Measurements from ENCODE around the gene KLHL3. TPM values are rescaled to one million over a fixed set of nuclear protein-coding genes. Genes with fewer than 3 reads are reported as not detected.

KLHL3 gene
- total RNA-seq, 2 experiments from 2014 or later: 3.6 to 4.0 TPM

DNA sequence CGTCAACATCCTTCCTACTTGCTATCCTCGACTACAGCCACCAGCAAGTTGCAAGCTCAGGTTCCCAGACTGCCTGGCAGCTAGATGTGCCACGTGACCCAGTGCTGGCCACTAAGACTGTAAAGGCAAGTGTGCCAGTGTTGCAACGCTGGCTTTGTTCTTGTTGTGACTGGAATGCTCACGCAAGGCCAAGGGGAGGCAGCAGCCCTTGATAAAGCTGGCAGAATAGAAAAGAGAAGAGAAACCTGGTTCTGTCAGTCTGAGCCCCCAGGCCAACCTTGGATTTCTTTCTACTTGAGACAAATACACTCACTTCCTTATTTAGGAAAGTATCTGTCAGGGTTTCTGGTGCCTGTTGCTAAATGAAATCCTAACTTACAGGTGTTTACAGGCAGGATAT lies 113.0 kb downstream of the KLHL3 start:
- ChIA-PET POLR2A (no interaction called here), CTCF (no interaction called here)

DNA sequence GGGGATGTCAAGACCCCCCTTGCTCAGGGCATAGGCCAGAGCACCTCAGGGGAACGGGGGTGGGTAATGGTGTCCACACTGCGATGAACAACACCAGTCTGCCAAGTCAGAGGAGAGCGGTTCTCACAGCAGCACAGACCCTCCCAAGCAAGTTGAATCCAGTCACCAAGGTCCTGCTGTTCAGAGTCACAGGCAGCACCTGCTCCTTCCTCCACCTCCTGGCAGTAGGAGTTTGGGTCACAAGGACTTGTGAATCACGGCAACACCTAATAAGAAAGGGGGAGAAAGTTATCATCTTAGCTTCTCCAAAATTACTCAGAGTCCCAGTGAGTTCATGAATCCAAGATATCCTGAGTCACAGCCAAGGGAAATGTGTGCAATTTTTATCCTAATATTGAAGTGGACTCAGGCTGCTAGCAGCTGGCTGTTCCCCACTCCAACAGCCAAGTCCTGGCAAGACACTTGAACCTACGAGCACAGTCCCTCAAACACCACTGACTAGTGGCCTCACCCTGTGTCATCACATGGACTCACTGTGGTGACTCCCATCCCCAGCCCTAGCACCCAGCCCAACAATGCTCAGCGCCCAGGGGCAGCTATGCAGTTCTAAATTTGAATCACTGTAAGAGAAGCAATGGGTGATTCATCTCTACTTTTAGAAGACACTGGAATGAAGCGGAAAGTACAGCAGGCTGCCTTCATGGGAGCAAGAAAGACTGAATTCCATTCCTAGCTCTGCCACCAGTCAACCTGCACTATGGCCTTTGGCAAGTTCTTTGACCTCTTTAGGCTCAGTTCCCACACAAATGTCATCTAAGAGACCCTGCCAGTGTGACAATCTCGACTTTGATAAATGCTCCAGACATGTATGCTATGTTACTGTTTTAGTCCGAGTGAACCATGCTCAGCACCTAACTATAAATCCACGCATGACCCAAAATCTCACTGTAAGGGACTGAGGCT lies 113.7 kb downstream of the KLHL3 start:
- CTCF ChIA-PET: no interaction called here
- POLR2A ChIA-PET: no interaction called here

DNA sequence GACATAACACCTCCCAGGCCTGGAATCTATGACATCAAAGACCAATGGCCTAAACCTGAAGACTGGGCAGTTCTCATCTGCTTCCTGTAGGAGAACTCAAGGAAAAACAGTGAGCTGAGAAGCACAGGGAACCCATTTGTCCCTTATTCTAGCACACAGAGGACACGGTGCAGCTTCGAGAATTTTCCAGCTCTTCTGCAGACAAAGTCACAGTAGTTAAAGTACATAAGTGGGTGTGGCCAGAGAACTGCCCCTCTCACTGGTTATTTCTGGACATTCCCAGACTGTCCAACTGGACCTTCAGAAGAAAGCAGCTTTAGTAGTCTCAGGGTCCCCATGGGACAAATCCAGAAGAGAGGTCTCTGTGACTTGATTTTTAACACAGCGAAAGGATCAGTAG lies 114.6 kb downstream of the KLHL3 start:
- POLR2A ChIA-PET: no interaction called here
- CTCF ChIA-PET: no interaction called here

DNA sequence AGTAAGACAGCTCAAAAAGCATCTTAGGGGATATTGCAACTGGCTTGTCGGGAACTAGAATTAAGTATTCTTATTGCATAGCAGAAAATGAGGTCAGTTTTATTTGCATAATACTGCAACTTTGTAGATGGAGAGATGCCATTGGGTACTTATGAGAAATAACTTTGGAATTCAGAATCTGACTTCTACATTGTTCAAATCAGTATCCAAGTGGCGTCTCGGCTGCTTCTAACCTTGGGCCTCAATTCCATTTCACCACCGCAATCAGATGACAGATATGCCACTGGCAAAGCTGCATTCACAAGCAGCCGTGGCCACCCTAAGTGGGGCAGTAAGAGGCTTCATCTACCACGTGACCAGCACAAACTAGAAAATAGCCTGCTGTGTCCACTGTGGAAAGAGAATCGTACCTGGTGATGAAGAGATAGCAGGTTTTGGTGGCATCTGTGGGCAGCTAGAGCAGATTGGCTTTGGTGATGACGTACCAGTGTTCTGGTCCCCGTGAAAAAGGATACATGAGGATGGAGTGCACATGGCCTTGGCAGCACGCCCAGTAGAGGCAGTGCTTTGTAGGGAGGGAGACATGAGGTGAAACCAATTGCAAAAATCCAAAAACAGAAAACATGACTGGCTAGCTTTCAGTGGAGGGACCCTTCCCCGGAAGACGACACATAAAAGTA lies 116.6 kb downstream of the KLHL3 start:
- ChIA-PET CTCF (interaction anchor here (0.7 to 1.1 kb wide), 2 partner anchors 10 to 74 kb away, joined by 3 read pairs; no protein-coding TSS in a partner anchor), POLR2A (no interaction called here)

DNA sequence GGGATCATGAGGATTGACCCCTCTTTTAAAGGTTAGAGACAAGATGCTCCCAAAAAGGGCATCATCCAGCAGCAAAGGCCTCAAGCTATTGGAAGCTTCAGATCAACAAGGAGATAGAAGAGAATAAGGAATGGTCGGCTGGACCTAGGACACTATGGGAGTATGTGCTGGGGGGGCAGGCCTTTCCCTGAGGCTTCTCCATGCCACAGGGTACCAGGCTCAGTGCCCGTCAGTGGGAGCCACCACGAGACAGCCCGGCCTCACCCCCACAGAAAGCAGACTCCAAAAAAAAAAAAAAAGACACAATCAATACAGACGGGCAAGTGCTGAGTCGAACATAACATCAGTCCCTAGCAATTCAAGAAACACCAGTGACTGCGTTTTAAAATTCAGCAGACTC lies 117.4 kb downstream of the KLHL3 start:
- CTCF ChIA-PET: interaction anchor here (0.7 to 1.4 kb wide), 3 partner anchors 11 to 73 kb away, joined by 3 to 5 read pairs (median 3); no protein-coding TSS in a partner anchor

DNA sequence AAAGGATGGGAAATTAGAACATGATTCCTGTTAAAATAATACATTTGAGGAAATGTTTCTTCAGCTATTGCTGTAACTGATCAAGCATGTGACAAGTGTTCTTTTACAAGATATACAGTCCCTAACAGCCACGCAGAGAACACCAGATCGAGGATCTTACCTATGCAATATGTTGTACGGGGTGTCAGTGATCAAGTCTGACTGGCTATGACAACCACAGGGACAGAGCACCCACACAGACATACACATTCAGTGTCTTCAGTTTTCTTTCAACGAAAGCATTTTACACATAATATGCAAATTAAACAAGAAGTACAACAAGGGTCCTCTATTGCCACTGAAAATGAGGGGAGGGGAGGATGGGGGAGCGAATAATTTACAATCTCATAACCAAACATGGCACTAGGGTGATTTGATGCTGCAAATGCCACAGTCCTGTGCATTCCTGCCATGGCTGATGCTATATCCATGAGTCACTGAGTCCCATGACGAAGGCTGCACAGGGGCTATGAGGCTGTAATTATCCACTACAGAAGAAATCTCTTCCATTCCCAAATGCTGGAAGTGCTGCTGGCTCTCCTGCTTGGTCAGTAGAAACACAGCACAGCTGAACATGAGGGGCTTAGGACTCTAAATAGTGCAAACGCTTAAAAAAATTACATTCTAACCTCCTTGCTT lies 118.2 kb downstream of the KLHL3 start:
- CTCF ChIA-PET: interaction anchor here (0.8 to 1.4 kb wide), 3 partner anchors 12 to 43 kb away, joined by 3 to 5 read pairs (median 4); no protein-coding TSS in a partner anchor

More for the DNA sequence above, 117.4 kb downstream of the KLHL3 start:
- POLR2A ChIA-PET: no interaction called here

DNA sequence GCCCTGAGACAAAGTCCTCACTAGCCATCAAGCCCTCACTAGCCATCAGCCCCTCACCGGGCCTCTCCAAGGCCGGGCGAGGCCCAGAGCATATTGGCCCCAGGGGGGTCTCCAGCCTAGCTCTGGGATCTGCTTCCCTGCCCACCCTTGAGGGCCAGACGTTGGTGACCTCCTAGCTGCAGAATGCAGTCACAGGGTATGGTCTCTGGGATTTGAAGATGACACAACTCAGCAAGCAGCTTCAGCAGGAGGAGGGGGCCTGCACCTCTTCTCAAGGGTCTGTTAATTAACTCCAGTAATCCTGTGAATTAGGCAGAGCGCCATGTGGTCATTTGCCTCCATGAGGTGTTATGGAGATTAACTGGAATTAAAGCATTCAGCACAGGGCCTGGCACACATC lies 119.8 kb downstream of the KLHL3 start:
- CTCF ChIA-PET: no interaction called here
- POLR2A ChIA-PET: no interaction called here

More for the DNA sequence above, 118.2 kb downstream of the KLHL3 start:
- POLR2A ChIA-PET: no interaction called here

DNA sequence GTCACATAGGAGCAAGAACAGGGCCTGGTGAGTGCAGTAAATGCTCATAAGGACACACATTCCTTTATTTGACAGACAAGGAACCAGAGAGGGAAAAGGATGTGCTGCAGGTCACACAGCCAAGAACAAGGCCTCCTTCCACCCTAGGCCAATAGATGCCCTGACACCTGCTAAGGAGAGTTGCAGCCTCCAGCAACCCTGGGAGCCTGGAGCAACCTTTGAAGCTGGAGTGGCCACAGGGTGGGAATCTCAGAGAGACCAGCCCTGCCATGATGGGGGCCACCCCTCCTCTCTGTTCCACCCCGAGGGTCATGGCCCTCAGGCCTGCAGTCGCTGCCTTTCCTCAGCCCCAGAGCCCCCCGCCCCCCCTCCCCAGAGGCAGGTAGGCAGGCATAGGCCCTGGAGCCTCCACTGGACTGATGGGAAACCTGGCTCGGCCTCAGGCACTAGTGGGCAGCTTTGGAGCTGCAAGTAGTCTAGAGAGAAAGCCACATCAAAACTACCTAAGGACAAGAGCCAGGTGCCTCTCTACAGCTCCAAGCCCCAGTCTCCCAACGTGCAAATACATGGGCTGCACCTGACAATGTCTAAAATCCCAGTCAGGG lies 120.6 kb downstream of the KLHL3 start:
- ChIA-PET POLR2A (no interaction called here), CTCF (no interaction called here)

DNA sequence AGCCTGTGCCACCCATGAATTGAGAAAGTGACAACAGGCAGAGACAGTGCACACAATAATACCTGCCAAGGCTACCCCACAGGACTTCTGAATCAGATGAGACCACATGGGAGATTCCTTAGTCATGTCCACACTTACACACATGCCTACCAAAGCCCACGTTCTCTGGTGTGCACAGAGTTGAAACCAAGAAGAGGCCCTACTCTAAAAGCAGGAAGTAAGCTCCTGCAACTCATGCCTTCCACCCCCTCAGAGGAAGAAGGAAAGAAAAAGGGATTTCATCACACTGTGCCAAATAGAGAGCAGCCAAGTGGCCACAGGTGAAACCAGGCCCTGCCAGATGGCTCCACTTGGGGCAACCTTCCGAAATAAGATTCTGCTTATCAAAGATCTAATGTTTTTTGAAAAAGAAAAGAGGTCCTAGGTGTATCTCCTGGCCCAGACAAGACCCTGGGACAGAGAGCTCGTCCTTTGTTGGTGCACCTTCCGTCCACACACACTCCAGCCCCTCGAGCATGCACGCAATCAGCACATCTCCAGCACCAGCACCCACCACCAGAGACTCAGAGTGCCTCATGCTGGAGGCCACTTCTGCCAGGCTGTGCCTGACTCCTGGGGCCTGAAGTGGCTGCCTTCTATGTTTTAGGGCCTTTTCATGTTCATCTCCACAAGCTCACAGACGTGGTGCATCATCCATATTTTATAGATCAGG lies 122.2 kb downstream of the KLHL3 start:
- CTCF ChIA-PET: no interaction called here
- POLR2A ChIA-PET: no interaction called here

DNA sequence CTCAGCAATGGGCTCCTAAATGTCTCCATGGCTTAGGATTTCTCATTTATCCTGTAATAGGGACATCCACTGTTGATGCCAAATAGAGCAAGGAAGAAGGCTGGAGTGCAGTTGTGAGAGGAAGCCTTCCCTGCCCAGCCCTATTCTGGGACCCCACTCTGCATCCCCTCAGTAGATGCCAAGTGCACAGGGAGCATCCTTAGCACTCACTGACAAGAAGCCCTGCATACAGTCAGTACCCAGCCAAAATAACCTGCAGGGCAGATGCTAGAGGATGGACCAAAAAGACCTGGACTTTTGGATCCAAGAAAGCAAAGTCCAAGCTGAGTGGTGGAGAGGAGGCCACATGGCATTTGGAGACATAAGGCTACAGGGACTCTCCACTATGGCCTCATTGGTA lies 123.3 kb downstream of the KLHL3 start:
- POLR2A ChIA-PET: no interaction called here
- CTCF ChIA-PET: no interaction called here

DNA sequence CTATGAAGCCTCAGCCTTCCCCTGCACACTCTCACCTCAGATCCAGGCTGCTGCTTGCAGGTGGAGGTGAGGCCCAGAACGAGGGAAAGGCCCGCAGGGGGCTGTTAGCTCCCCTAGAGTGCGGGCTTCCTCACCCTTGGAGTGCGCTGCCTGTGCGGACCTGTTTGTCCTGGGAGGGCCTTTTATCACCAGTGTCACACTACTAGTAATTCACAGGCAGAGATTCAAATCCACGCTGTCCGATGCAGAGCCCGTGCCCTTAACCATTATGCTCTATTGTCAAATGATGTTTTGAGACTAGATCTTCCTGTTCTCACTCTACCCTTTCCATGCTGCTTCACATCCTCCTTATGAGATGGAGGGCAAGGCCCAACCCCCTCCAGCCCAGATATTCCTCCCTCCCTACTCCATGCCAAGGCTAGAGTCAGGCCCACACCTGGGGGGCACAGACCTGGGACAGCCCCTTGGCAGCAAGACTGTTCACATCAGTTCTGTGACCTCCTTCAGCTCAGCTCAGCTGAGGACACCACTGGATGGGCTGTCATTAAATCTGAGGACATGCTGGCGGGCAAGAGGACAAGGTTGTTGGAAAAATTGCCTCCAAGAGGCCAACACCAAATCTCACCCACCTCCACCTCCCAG lies 124.0 kb downstream of the KLHL3 start:
- POLR2A ChIA-PET: no interaction called here
- CTCF ChIA-PET: no interaction called here

DNA sequence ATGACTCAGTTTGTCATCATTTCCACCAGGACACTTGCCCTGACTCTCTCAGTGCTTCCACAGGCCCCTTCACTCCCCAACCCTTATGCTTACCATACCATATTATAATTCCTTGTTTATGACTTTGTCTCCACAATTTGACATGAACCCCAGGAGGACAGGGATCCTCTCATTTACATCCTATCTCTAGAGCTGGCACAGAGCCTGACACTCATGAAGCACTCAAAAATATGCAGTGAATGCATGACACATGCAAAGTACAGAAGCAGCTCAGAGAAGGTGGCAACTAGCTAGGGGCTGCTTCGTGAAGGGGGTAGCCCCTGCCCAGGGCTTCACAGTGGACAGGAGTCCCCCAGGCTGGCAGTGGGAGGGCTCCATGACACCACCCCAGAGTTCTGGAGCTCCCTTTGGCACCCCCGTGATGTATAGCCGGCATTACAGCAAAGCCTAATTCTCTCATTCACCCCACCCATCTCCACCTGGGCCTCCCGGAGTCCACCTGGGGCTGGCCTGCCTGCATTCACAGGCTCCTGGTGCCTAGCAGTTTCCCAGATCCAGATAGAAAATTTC lies 124.8 kb downstream of the KLHL3 start:
- ChIA-PET POLR2A (no interaction called here), CTCF (no interaction called here)

DNA sequence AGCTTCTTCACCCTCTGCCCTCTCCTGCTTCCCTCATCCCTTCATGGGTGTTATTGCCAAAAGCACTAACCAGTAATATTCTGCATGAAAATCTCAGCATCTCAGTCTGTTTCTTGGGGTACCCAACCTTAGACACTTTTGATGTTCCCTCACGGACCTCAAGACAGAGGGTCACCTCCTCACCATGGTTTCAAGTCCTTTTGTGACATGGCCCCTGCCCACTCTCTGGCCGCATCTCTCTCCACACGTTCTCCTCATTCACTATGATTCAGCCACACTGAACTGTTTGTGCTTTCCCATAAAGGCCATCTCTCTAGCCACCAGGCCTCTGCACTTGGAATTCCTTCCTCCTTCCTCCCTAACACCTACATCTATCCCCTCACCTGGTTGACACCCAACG lies 125.3 kb downstream of the KLHL3 start:
- ChIA-PET POLR2A (no interaction called here), CTCF (no interaction called here)

DNA sequence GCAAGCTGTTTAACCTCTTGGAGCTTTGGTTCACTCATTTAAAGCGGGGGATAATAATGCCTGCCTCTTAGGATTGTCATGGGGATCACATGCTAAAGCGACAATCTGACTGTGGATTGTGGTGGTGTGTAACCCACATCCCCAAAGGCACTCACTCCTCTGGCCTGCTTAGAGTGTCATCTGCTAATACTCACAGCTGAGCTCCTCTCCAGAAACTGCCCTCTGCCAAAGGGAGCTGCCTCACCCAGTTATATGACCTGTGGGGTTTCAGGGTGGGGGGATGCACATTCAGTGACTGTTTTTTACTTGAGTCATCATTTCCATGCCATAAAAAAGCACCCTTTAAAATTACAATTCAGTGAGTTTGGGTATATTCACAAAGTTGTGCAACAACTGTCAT lies 126.8 kb downstream of the KLHL3 start:
- POLR2A ChIA-PET: no interaction called here

DNA sequence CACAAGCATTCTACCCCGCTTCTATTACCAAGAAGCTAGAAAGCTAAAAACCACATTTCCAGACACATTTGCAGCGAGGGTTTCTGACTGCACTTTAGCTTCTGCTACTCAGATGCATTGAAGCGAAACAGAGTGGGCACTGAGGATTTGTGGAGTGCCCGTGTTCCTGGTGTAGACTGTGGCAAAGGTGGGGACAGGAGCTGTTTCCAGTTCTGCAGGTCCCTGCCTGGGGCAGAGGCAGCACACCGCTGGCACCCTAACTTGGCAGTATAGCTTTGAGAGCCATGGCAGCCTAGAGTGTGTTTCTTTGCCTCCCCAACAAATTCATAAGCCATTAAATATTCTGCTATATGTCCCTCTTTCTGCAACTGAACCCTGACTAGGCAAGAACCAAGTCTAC lies 128.1 kb downstream of the KLHL3 start:
- CTCF ChIA-PET: no interaction called here
- POLR2A ChIA-PET: no interaction called here

More for the DNA sequence above, 126.8 kb downstream of the KLHL3 start:
- CTCF ChIA-PET: interaction anchor here (0.7 kb wide), 1 partner anchor 134 kb away, joined by 3 read pairs; no protein-coding TSS in a partner anchor

DNA sequence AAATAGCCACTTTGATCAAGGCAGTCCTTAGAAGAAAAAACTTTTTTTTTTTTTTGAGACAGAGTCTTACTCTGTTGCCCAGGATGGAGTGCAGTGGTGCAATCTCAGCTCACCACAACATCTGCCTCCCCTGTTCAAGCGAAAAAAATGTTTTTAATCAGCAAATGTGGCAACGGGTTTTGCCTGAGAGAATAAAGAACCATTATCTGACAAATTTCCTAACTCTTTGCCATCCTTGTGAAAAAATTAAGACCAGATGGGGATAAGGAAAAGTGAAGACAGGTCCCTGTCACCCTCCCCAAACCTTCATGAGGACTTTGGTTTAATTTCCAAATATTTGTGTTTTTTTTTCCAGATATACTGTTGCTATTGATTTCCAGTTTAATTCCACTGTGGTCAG lies 129.5 kb downstream of the KLHL3 start:
- CTCF ChIA-PET: interaction anchor here (0.7 kb wide), 1 partner anchor 751 kb away, joined by 4 read pairs; no protein-coding TSS in a partner anchor
- POLR2A ChIA-PET: no interaction called here

DNA sequence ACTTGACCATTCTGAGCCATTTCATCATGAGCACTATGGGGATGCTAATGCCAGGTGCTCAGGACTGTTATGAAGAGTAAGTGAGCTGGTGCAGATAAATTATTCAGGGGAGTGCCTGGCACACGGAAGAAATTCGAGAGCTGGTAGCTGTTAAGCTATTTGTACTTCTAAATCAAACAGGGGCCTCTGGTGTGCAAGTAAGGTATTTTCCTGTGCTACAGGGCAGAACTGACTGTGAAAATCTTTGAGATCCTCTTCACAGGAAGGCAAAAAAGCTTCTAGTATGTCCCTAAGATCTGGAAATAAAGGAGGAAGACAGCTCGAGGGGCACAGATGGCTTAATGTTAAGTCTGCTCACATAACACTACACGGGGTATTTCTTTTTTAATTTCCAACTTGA lies 130.5 kb downstream of the KLHL3 start:
- ChIA-PET POLR2A (no interaction called here), CTCF (no interaction called here)

DNA sequence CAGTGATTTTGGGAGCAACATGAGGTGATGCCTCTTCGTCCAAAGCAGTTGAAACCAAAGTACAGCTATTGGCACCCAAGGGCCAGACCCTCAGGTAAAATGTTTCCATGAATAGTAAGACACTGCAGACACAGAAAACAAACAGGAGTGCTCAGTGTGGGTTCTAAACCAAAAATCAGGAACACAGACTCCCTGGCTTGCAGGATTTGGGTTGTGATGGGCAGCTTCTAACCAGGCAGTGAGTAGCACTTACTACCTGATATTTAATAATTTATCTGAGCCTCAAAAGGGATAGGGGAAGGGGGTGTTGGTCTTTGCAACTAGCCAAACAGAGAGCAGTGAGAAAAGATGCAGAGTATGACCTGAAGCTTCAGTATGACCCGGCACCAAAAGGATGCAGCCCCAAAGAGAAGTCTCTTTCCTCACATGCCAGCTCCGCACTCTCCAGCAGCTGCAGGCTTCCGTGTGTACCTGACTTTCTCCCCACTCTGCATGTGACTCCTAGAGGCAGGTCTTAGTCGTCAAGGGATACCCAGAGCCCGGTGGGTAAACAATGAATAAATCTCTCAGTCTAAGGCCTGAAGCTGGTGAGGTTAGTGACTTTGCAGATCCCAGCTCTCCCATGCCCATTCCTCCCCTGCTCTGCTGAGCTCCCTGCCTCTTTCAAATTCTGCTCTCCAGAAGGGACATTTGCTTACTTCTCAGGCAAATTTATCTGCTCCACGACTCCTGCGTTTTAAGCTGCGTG lies 131.4 kb downstream of the KLHL3 start:
- ChIA-PET CTCF (no interaction called here), POLR2A (no interaction called here)
